ENCODE data around the gene CDKAL1.

The CDKAL1 gene

GRCh38 chr6:21101694-21102093, 567.4 kb downstream of the CDKAL1 start:
- TF ChIP-seq REST (IDR thresholded peaks at IDR 0.05; ENCODE audit: insufficient read depth in 1 of 2, low read depth in 2 of 2, low read length in 2 of 2) (no peak), SIN3A (IDR thresholded peaks at IDR 0.05; ENCODE audit: borderline replicate concordance, insufficient read depth, low read length) (no peak), TAF1 (IDR thresholded peaks at IDR 0.05; ENCODE audit: borderline replicate concordance, insufficient read depth, low read length) (no peak), POLR2AphosphoS5 (IDR thresholded peaks at IDR 0.05; ENCODE audit: low read depth, low read length) (no peak), FOXP2 (optimal IDR thresholded peaks at IDR 0.05; ENCODE audit: borderline replicate concordance, extremely low read depth, extremely low read length, insufficient read depth) (no peak)

DNA sequence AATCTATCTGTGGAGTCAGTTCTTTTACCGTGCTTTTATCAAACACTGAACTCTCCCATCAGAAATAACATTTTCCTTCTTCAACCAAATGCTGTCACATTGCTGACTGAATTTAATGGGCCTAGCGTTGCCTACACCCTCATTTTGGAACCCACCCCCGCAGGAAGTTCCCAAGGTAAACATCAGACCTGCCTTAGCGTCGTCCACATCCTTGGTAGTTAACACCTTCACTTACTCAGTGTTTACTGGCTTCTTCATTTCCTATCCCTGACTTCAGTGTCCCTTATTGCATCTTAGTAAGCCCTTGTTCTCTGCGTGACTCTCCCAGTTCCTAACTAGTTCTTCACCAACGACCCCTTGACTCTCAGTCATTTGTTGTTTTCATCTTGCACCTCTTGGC, 567.9 kb downstream of the CDKAL1 start:
- TF ChIP-seq POLR2AphosphoS5 (IDR thresholded peaks at IDR 0.05; ENCODE audit: low read depth, low read length) (no peak), FOXP2 (optimal IDR thresholded peaks at IDR 0.05; ENCODE audit: borderline replicate concordance, extremely low read depth, extremely low read length, insufficient read depth) (no peak), REST (IDR thresholded peaks at IDR 0.05; ENCODE audit: insufficient read depth in 1 of 2, low read depth in 2 of 2, low read length in 2 of 2) (no peak), SIN3A (IDR thresholded peaks at IDR 0.05; ENCODE audit: borderline replicate concordance, insufficient read depth, low read length) (no peak), TAF1 (IDR thresholded peaks at IDR 0.05; ENCODE audit: borderline replicate concordance, insufficient read depth, low read length) (no peak)

GRCh38 chr6:21102624-21103023, 568.4 kb downstream of the CDKAL1 start:
- no peak for TF ChIP-seq REST (IDR thresholded peaks at IDR 0.05; ENCODE audit: insufficient read depth in 1 of 2, low read depth in 2 of 2, low read length in 2 of 2)
- no peak for TF ChIP-seq POLR2AphosphoS5 (IDR thresholded peaks at IDR 0.05; ENCODE audit: low read depth, low read length)
- no peak for TF ChIP-seq TAF1 (IDR thresholded peaks at IDR 0.05; ENCODE audit: borderline replicate concordance, insufficient read depth, low read length)
- TF ChIP-seq SIN3A (IDR thresholded peaks at IDR 0.05; ENCODE audit: borderline replicate concordance, insufficient read depth, low read length), result no peak
- no peak for TF ChIP-seq FOXP2 (optimal IDR thresholded peaks at IDR 0.05; ENCODE audit: borderline replicate concordance, extremely low read depth, extremely low read length, insufficient read depth)

DNA sequence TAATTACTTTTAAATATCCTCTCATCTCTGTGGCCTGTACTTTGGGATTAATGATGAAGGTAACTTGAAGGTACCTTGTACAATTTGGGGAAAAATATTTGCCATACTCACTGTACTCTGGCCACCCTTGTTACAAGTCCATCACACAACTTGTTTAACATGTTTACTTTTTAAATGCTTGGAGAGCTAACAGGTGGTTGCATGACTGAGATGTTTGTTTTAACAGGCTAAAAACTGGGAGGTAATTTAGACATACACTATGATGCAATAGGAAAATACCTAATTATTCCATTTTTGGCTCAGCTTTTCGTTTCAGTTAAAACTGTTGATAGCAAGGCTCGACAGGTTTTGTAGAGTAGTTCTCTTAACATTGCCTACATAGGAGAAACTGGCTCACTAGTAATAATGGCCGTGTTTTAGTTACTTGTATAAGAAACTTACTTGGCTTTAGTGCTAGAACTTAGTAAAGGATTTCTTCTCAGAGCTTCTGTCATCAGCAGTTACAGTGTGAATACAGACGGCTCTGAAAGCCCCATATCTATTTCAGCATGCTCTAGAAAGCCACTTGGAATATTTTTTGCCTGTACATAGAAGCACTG, 569.5 kb downstream of the CDKAL1 start:
- TF ChIP-seq TAF1 (IDR thresholded peaks at IDR 0.05; ENCODE audit: borderline replicate concordance, insufficient read depth, low read length) (no peak), FOXP2 (optimal IDR thresholded peaks at IDR 0.05; ENCODE audit: borderline replicate concordance, extremely low read depth, extremely low read length, insufficient read depth) (no peak), SIN3A (IDR thresholded peaks at IDR 0.05; ENCODE audit: borderline replicate concordance, insufficient read depth, low read length) (no peak)

GRCh38 chr6:21104288-21104687, 570.0 kb downstream of the CDKAL1 start:
- no peak for TF ChIP-seq TAF1 (IDR thresholded peaks at IDR 0.05; ENCODE audit: borderline replicate concordance, insufficient read depth, low read length)
- TF ChIP-seq REST (IDR thresholded peaks at IDR 0.05; ENCODE audit: insufficient read depth in 1 of 2, low read depth in 2 of 2, low read length in 2 of 2), result no peak
- no peak for TF ChIP-seq FOXP2 (optimal IDR thresholded peaks at IDR 0.05; ENCODE audit: borderline replicate concordance, extremely low read depth, extremely low read length, insufficient read depth)
